GM12892 (cell line): Measurements from ENCODE around the gene FNDC11.

Source experiments
- DNase-seq: peaks from one replicate; pipeline ENCODE4 v3.0.0; 2011; ENCODE audit not compliant: insufficient read length
- FAIRE-seq: peaks from 2 replicates; lab custom pipeline; 2011; peaks lifted over from hg19 to GRCh38; lab: Jason Lieb, UNC
- POLR2A ChIP-seq: IDR thresholded peaks from 2 replicates; pipeline ENCODE4 v1.6.1; 2011; ENCODE audit warnings: low read depth, low read length, control low read depth
- POLR2AphosphoS5 ChIP-seq: IDR thresholded peaks from 2 replicates; pipeline ENCODE4 v1.6.1; 2011; ENCODE audit warnings: low read depth, low read length, control low read depth
- TAF1 ChIP-seq: IDR thresholded peaks from 2 replicates; pipeline ENCODE4 v1.6.1; 2011; ENCODE audit warnings: low read depth, mild to moderate bottlenecking, control low read depth, low read length, borderline replicate concordance

FNDC11 gene

GRCh38 chr20:63542696-63543095 lies 11.3 kb upstream of the FNDC11 start:
- FAIRE-seq (peak; percentile 92), DNase-seq (peak; percentile 94)
- TF ChIP-seq POLR2A = no peak
- TF ChIP-seq POLR2AphosphoS5 = no peak
- no peak for TF ChIP-seq TAF1

GRCh38 chr20:63543131-63543530 lies 10.8 kb upstream of the FNDC11 start:
- DNase-seq (no peak), FAIRE-seq (no peak)
- no peak for TF ChIP-seq TAF1
- TF ChIP-seq POLR2A = no peak
- TF ChIP-seq POLR2AphosphoS5 = no peak

- FAIRE-seq (no peak), DNase-seq (no peak)
- no peak for TF ChIP-seq TAF1
- no peak for TF ChIP-seq POLR2A
- no peak for TF ChIP-seq POLR2AphosphoS5
Measured at GRCh38 chr20:63543733-63544132, 10.2 kb upstream of the FNDC11 start.

GRCh38 chr20:63544241-63544957 lies 9.6 kb upstream of the FNDC11 start:
- no peak for FAIRE-seq
- TF ChIP-seq TAF1 (no peak), POLR2A (no peak), POLR2AphosphoS5 (no peak)

GRCh38 chr20:63544958-63545516 lies 8.9 kb upstream of the FNDC11 start:
- no peak for TF ChIP-seq POLR2AphosphoS5
- no peak for TF ChIP-seq POLR2A
- TF ChIP-seq TAF1 = no peak
- DNase-seq (no peak), FAIRE-seq (no peak)

More at GRCh38 chr20:63544241-63544957, 9.6 kb upstream of the FNDC11 start:
- DNase-seq = no peak

- TF ChIP-seq TAF1 (no peak), POLR2AphosphoS5 (no peak), POLR2A (no peak)
- FAIRE-seq (no peak), DNase-seq (no peak)
Measured at GRCh38 chr20:63545814-63546213, 8.1 kb upstream of the FNDC11 start.

- TF ChIP-seq POLR2AphosphoS5 (no peak), POLR2A (no peak), TAF1 (no peak)
- DNase-seq (no peak), FAIRE-seq (no peak)
Measured at GRCh38 chr20:63546256-63546955, 7.6 kb upstream of the FNDC11 start.

DNA sequence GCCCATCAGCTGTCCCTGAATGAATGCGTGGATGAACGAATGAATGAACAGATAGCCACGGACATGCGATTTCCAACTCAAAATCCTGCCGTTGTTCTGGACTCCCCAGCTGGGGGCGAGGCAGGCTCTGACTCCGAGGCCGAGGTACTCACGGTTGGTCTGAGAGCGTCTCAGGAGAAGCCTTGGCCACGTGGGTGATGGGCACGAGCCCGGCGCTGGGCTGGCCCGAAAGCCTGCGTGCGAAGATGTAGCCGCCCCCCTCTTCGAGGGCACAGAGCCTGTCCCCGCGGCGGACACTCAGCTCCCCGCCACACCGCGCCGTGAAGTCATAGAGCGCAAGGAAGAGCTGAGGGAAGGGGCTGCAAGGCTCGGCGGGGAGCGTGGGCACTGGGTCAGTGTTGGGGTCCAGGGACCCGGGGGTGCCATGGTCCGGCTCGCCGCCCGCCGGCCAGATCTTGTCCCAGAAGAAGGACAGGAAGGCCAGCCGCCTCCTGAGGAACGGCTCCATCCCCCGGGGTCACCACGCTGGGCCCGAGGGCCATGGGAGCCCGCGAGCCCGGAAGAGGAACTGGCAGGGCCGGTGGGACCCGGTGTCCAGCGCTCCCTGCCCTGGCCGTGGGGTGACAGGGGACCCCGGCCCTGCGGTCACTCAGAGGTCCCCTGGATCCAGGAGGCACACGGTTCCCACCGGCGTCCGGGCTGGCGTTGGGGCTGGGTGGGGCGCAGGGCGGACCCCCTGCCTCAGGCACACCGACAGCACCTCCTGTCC lies 6.8 kb upstream of the FNDC11 start:
- FAIRE-seq (no peak), DNase-seq (no peak)
- no peak for TF ChIP-seq TAF1

DNA sequence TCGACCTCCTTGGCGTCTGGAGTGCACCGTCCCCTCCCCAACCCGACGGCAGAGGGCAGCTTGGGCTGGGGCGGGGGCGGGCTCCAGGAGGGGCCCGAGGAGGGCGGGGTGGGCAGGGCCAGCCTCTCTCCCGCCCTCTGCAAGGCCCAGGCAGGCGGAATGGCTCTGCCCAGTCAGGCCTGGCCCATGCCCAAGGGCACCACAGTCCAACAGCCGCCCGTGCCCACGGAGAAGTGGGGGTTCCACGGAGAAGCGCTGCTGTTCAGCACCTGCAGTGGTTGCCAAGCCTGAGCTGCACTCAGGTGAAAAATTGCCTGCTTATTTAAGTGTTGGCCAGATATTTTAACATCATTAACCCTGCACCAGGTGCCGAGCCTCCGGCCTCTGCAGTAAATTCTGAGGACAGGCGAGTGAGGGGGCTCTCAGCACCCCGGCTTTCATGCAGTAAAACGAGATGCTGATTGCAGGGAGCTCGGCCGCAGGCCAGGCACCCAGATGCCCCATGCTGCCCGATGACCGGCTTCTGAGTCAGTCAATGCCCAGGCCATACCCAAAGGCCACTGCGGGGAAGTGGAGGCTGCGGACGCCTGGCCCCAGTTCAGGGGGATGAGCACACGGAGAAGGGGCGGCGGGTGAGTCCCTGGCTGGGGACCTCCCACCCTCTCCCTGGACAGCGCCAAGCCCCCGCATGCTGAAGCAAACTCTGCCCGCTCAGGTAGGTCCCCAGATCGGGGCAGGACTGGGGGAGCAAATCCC lies 6.1 kb upstream of the FNDC11 start, which contains the start of gene SRMS:
Gene SRMS (minus strand): TSS at position 25 of the 756 bp plus-strand sequence. CDS start 286 bp downstream, outside the sequence.
- FAIRE-seq = no peak
- TF ChIP-seq POLR2A (no peak), POLR2AphosphoS5 (no peak), TAF1 (no peak)
- DNase-seq = no peak

DNA sequence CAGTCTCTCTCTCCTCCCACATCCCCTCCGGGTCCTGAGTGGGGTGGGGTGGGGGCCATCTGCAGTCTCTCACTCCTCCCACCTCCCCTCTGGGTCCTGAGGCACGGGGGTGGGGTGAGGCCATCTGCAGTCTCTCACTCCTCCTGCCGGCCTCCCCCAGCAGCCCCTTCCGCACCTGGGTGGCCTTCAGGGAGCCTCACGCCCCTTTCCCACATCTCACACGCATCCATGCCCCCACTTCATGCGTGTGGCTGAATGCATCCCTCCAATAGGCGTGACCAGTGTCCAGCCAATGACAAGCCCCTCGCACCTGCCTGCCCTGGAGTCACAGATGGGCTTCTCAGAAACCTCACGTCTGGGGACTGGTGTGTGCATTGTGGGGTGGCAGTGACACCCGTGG lies 5.4 kb upstream of the FNDC11 start:
- TF ChIP-seq TAF1 (no peak), POLR2A (no peak), POLR2AphosphoS5 (no peak)
- FAIRE-seq = no peak
- no peak for DNase-seq

DNA sequence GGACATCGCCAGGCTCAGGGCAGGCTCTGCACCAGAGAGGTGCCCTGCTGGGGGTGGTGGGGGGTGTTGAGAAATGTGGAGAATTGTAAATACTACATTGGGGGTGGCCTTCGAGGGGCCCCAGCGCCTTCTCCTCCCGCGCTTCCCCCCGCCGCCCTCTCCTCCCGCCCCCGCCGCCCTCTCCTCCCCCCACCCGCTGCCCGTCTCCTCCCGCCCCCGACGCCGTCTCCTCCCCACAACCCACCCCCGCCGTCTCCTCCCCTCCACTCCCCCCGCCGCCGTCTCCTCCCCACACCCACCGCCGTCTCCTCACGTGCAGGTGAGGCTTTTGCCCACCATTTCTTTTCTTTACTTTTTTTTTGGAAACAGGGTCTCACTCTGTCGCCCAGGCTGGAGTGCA lies 4.9 kb upstream of the FNDC11 start:
- TF ChIP-seq POLR2AphosphoS5 = no peak
- FAIRE-seq = no peak
- no peak for DNase-seq

GRCh38 chr20:63549679-63550282 lies 4.2 kb upstream of the FNDC11 start:
- DNase-seq (no peak), FAIRE-seq (no peak)
- TF ChIP-seq POLR2A (no peak), TAF1 (no peak), POLR2AphosphoS5 (no peak)
